HG03457 (cell line): Measurements from ENCODE around the gene CCSER1.
"Not testable (repeated sequence)": the region's sequence is repeated elsewhere in the genome, so short reads cannot be mapped to it uniquely, and the experiment has no call there.

ENCODE experiments used
- ATAC-seq: cut with Tn5 transposase; IDR thresholded peaks from one replicate; pipeline ENCODE4 v1.9.1; 2021; ENCODE audit warnings: moderate number of reproducible peaks; ENCODE audit not compliant: unreplicated experiment

The CCSER1 gene

GRCh38 chr4:91317434-91317833, 1190.2 kb downstream of the CCSER1 start:
- no peak for ATAC-seq

GRCh38 chr4:91319556-91320268, 1192.5 kb downstream of the CCSER1 start:
- no peak for ATAC-seq

- no peak for ATAC-seq
Observed at GRCh38 chr4:91322961-91323360, 1195.8 kb downstream of the CCSER1 start.

- ATAC-seq = no peak
Observed at GRCh38 chr4:91325495-91325894, 1198.3 kb downstream of the CCSER1 start.

GRCh38 chr4:91326167-91326566, 1199.0 kb downstream of the CCSER1 start:
- ATAC-seq = not testable (repeated sequence)

- ATAC-seq = no peak
Observed at GRCh38 chr4:91330555-91331137, 1203.5 kb downstream of the CCSER1 start.

GRCh38 chr4:91340822-91341221, 1213.6 kb downstream of the CCSER1 start:
- ATAC-seq = no peak

- no peak for ATAC-seq
Observed at GRCh38 chr4:91345632-91346031, 1218.4 kb downstream of the CCSER1 start.

- ATAC-seq = not testable (repeated sequence)
Observed at GRCh38 chr4:91356496-91356895, 1229.3 kb downstream of the CCSER1 start.

GRCh38 chr4:91358016-91358415, 1230.8 kb downstream of the CCSER1 start:
- not testable (repeated sequence) for ATAC-seq

- ATAC-seq = not testable (repeated sequence)
Observed at GRCh38 chr4:91358621-91359020, 1231.4 kb downstream of the CCSER1 start.

- no peak for ATAC-seq
Observed at GRCh38 chr4:91359041-91360031, 1232.1 kb downstream of the CCSER1 start.

- no peak for ATAC-seq
Observed at GRCh38 chr4:91362125-91362524, 1234.9 kb downstream of the CCSER1 start.

GRCh38 chr4:91366554-91366953, 1239.4 kb downstream of the CCSER1 start:
- ATAC-seq = peak; percentile 52

- ATAC-seq = no peak
Observed at GRCh38 chr4:91369116-91369515, 1241.9 kb downstream of the CCSER1 start.

GRCh38 chr4:91373546-91373945, 1246.4 kb downstream of the CCSER1 start:
- no peak for ATAC-seq

GRCh38 chr4:91405431-91405830, 1278.2 kb downstream of the CCSER1 start:
- not testable (repeated sequence) for ATAC-seq

GRCh38 chr4:91422011-91422410, 1294.8 kb downstream of the CCSER1 start:
- no peak for ATAC-seq

GRCh38 chr4:91426725-91427124, 1299.5 kb downstream of the CCSER1 start:
- ATAC-seq = no peak

- no peak for ATAC-seq
Observed at GRCh38 chr4:91427171-91427570, 1300.0 kb downstream of the CCSER1 start.

- ATAC-seq = no peak
Observed at GRCh38 chr4:91434631-91435030, 1307.4 kb downstream of the CCSER1 start.
